HG03025 (cell line): ENCODE measurements around the gene MLXIP.

Source experiments
- ATAC-seq: cut with Tn5 transposase; IDR thresholded peaks from one replicate; pipeline ENCODE4 v1.9.1; 2021; ENCODE audit warnings: mild to moderate bottlenecking, moderate library complexity; ENCODE audit not compliant: unreplicated experiment, low FRiP score

The MLXIP gene

DNA sequence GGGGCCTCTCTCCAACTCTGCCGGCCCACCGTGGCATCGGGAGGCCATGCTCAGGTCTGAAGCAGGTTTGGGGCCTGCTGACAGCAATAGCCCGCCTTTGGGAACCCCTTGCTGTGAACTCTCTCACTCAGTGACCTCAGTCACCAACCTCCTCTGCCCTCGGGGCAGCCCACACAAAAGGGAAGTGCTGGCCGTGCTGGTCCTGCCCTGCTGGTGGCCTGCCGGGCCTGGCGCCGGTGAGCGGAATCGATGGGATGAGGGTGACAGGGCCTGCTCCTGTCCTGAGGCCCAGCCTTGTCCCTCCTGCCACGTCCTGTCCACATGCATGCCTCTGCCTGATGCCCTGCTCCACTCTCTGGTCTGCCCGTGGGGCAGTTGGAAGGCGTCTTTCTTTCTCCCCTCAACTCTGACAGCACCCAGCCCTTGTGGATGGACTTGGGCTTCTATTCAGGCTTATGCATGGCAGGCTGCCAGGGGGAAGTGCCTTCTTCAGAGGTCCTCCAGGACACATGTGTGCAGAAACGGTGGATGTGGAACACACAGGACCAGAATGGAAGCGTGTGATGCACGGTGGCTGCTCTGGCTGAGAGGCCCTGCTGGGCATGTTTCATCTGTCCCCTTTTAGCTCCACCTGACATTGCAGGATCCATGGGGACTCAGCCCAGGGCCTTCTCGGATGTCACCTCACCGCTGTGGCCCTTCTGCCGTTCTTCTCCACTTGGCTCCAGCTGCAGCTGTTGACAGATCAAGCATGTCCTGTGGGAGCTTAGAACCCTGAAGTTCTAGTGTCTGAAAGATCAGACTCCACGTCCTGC lies 63.6 kb downstream of the MLXIP start:
- ATAC-seq = no peak

DNA sequence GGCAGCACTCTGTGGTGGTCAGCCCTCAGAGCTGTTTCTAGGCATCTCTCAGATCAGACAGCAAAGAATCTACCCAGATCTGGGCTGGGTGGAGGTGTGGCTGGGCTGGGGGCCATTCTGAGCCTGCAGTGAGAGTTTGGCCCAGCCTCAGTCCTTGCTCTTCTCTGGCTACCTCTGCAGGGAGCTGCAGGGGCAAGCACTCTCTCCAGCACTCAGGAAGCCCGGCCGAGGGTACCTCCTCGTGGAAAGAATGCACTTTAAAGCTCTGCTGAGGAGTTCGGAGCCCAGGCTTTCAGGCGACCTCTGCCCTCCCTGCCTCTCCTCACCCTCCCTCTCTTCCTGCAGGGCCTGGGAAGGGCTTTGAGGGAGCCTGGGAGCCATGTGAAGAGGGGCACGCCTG lies 64.3 kb downstream of the MLXIP start:
- ATAC-seq = no peak

- no peak for ATAC-seq
Observed at GRCh38 chr12:122144885-122145284, 66.3 kb downstream of the MLXIP start.

GRCh38 chr12:122145505-122146330 lies 67.2 kb downstream of the MLXIP start:
- ATAC-seq = no peak

- ATAC-seq = no peak
Observed at GRCh38 chr12:122147514-122148290, 69.1 kb downstream of the MLXIP start.

GRCh38 chr12:122148657-122149056 lies 70.1 kb downstream of the MLXIP start:
- no peak for ATAC-seq

GRCh38 chr12:122150127-122150681 lies 71.6 kb downstream of the MLXIP start:
- no peak for ATAC-seq

DNA sequence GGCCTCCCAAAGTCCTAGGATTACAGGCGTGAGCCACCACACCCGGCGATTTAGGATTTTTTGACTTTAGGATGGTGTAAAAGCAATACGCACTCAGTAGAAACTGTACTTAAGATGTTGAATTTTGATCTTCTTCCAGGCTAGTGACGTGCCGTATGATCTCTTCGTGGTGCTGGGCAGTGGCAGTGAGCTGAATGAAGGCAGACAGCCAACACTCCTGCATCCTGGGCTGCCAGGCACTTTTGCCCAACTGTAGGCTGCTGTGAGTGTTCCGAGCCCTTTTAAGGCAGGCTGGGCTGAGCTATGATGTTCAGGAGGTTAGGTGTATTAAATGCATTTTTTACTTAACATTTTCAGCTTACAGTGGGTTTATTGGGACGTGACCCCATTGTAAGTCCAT lies 74.2 kb downstream of the MLXIP start:
- ATAC-seq = no peak

- no peak for ATAC-seq
Observed at GRCh38 chr12:122155705-122156104, 77.1 kb downstream of the MLXIP start.

- ATAC-seq = no peak
Observed at GRCh38 chr12:122158700-122159285, 80.2 kb downstream of the MLXIP start.

DNA sequence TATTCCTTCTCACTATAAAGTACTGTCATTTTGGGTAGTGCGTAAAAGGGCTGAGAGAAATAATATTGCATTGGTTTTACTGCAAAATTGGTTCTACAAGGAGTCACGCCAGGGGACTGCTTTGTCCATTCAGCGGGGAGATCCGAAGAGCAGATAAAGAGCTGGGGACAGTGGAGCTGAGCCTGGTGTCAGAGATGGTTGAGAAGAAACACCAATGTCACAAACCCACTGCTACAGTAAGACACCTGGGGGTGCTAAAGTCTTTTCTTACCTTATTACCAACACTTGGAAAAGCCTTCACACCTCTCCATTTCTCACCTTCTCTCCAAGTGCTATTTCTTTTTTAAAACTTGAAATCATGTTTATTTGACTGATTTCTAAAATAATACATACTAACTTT lies 81.3 kb downstream of the MLXIP start:
- no peak for ATAC-seq

DNA sequence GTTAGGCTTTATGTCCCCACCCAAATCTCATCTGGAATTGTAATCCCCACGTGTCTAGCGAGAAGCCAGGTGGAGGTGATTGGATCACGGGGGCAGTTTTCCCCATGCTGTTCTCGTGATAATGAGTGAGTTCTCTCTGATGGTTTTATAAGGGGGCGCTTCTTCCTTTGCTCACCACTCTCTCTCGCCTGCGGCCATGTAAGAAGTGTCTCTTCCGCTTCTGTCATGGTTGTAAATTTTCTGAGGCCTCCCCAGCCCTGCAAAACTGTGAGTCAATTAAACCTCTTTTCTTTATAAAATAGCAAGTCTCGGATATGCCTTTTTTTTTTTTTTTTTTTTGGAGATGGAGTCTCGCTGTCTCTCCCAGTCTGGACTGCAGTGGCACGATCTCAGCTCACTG lies 82.2 kb downstream of the MLXIP start:
- ATAC-seq = no peak

- no peak for ATAC-seq
Observed at GRCh38 chr12:122161682-122162081, 83.1 kb downstream of the MLXIP start.

GRCh38 chr12:122162976-122163375 lies 84.4 kb downstream of the MLXIP start:
- ATAC-seq = no peak

DNA sequence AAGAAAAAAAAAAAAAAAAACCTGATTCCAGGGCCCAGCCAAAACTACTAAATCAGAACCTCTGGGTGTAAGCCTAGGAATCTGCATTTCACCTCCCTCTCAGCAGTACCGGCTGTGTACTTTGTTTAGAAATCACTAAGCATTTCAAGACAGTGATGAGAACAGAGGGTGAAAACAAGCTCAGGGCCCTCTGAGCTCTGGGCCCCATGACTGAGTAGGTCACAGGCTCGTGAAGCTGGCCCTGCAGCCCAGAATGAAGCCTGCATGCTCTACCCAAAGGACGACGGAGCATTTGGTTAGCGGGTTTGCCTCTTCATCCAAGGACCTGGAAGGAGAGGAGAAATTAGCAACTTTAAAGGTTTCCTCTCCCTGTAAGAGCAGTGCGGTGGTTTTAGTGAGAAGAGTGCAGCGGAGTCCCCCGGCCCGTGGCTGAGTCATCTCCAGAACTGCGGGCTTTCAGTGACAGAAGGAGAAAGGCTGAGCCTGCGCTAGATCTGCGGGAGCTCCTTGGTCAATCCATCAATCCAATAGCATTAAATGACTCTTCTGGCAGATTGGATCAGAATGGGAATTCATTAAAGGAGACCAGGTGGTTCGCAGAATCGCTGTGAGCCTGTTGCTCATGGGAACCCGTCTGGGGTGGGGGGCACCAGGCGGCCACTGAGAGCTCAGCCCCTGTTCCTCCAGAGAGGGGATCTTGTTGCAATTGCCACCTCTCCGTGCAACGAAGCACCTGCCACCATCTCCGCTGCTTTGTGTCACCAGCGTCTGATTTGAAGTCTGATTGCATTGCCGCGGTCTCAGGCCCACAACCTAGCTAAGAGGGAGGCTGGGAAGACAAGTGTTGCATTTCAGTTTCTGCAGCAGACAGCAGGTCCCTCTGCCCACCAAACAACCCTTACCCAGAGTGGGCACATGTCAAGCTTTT lies 88.1 kb downstream of the MLXIP start:
- ATAC-seq = peak; percentile 57

- no peak for ATAC-seq
Observed at GRCh38 chr12:122167356-122167925, 88.9 kb downstream of the MLXIP start.

- no peak for ATAC-seq
Observed at GRCh38 chr12:122168492-122168891, 89.9 kb downstream of the MLXIP start.

DNA sequence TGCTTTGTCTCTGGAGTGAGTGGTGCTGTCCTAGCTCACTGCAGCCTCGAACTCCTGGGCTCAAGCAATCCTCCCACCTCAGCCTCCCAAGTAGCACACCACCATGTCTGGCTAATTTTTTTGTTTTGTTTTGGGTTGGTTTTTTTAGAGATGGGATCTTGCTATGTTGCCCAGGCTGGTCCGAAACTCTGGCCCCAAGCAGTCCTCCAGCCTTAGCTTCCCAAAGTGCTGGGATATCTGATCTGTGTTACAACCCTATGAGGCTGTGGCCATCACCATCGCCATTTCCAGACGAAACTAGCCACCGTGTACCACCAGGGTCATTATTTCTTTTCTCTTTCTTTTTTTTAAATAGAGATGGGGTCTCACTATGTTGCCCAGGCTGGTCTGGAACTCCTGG lies 92.8 kb downstream of the MLXIP start:
- ATAC-seq = no peak
